Natural killer cell treated with Interleukin-12 subunit alpha and Interleukin-12 subunit beta and Interleukin-15 and Interleukin-18, amount 100 ng/mL, for 72 hours (primary cell): ENCODE data around the gene PPM1H. TPM values are rescaled to one million over a fixed set of nuclear protein-coding genes. Genes with fewer than 3 reads are reported as not detected.
A peak's percentile ranks its signal among the peaks of the same experiment; 100 is the strongest.

ENCODE experiments used
- ATAC-seq, 2 donors: fragments of 150-1000 bp; cut with Tn5 transposase in 1 of 2; sonication (Bioruptor Pico), chemical (Tn5 transposase) in 1 of 2; 2 replicates each; pipeline ENCODE4 v1.10.0; 2021
- DNase-seq: peaks from one replicate; pipeline ENCODE4 v3.0.0; 2022; ENCODE audit warnings: low spot score
- H3K27ac Mint-ChIP-seq, 2 donors: 1 replicate in 1 of 2; 2 replicates in 1 of 2; pipeline ENCODE4 v1.8.0; 2022; ENCODE audit warnings: mixed read lengths in 2 of 2, mild to moderate bottlenecking in 1 of 2, moderate library complexity in 1 of 2
- H3K27me3 Mint-ChIP-seq, 2 donors: 1 replicate in 1 of 2; 2 replicates in 1 of 2; pipeline ENCODE4 v1.8.0; 2022; ENCODE audit warnings: mixed read lengths in 2 of 2
- H3K36me3 Mint-ChIP-seq: one replicate; pipeline ENCODE4 v1.8.0; 2022; ENCODE audit warnings: mixed read lengths
- H3K4me1 Mint-ChIP-seq, 2 donors: 1 replicate in 1 of 2; 2 replicates in 1 of 2; pipeline ENCODE4 v1.8.0; 2022; ENCODE audit warnings: low read depth in 2 of 2, mixed read lengths in 2 of 2, mild to moderate bottlenecking in 1 of 2
- H3K4me3 Mint-ChIP-seq: one replicate; pipeline ENCODE4 v1.8.0; 2022; ENCODE audit warnings: mixed read lengths
- H3K9me3 Mint-ChIP-seq: 2 replicates; pipeline ENCODE4 v1.8.0; 2022; ENCODE audit warnings: mixed read lengths
- total RNA-seq, 2 donors: library from RNA; stranded (reverse); gene quantifications; one replicate each; pipeline ENCODE4 v1.2.3, GENCODE V29; 2022

The PPM1H gene
- total RNA-seq, 2 donors from 2014 or later = 0.38 TPM; not detected in 1

- ATAC-seq (peak; percentile 68 to 72), DNase-seq (peak; percentile 69)
- H3K4me1 Mint-ChIP-seq = peaks cover 0 to 4% of the 10 kb centered on the region in 2 donors
- peaks cover 2 to 10% of the 10 kb centered on the region in 2 donors for H3K27me3 Mint-ChIP-seq
- no peaks in the 10 kb centered on the region for H3K36me3 Mint-ChIP-seq
- no peak overlapping the region for H3K4me3 Mint-ChIP-seq
- no peaks in the 10 kb centered on the region for H3K9me3 Mint-ChIP-seq
- H3K27ac Mint-ChIP-seq = no peak overlapping the region
Measured at GRCh38 chr12:62793256-62794217, 141.4 kb downstream of the PPM1H start.

- ATAC-seq = no peak
- Mint-ChIP-seq H3K36me3 (no peaks in the 10 kb centered on the region), H3K27me3 (peaks cover 2 to 10% of the 10 kb centered on the region in 2 donors), H3K27ac (no peak overlapping the region), H3K9me3 (no peaks in the 10 kb centered on the region), H3K4me1 (peaks cover 0 to 4% of the 10 kb centered on the region in 2 donors), H3K4me3 (no peak overlapping the region)
- DNase-seq = no peak
Measured at GRCh38 chr12:62792236-62792870, 142.6 kb downstream of the PPM1H start.

GRCh38 chr12:62789851-62790250 lies 145.1 kb downstream of the PPM1H start:
- Mint-ChIP-seq H3K27me3 (peaks cover 4 to 16% of the 10 kb centered on the region in 2 donors), H3K27ac (no peak overlapping the region), H3K4me3 (no peak overlapping the region), H3K36me3 (no peaks in the 10 kb centered on the region), H3K9me3 (no peaks in the 10 kb centered on the region), H3K4me1 (peaks cover 11 to 13% of the 10 kb centered on the region in 2 donors)
- ATAC-seq (no peak), DNase-seq (no peak)

GRCh38 chr12:62787611-62788010 lies 147.3 kb downstream of the PPM1H start:
- no peak for DNase-seq
- Mint-ChIP-seq H3K27me3 (peaks cover 2 to 22% of the 10 kb centered on the region in 2 donors), H3K4me3 (no peak overlapping the region), H3K36me3 (no peaks in the 10 kb centered on the region), H3K27ac (no peak overlapping the region), H3K9me3 (no peaks in the 10 kb centered on the region), H3K4me1 (peaks cover 11 to 13% of the 10 kb centered on the region in 2 donors)
- no peak for ATAC-seq

DNA sequence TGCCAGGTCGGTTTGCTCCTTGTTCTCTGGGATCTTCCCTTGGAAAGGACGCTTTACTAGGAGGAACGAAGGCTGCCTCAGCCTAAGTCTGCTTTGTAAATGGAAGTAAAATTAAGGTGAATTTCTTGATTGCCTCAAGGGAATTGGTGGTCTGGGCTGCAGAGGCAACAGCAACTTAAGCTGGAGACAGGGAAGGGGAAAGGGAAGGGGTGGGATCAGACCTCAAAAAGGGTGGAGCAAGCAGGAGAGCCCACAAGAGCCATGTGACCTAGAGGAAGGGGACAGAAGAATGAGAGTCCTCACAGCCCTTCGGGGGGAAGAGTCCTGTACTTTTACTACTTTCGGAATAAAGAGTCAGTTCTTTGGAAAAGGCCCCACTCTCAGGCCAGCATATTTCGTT lies 147.9 kb downstream of the PPM1H start:
- peaks cover 11 to 13% of the 10 kb centered on the region in 2 donors for H3K4me1 Mint-ChIP-seq
- ATAC-seq = no peak
- DNase-seq = no peak
- H3K4me3 Mint-ChIP-seq = no peak overlapping the region
- peaks cover 2 to 22% of the 10 kb centered on the region in 2 donors for H3K27me3 Mint-ChIP-seq
- no peaks in the 10 kb centered on the region for H3K36me3 Mint-ChIP-seq
- no peaks in the 10 kb centered on the region for H3K9me3 Mint-ChIP-seq
- peak overlapping the region; percentile 15 to 51 for H3K27ac Mint-ChIP-seq

- peak; percentile 26 to 69 for ATAC-seq
- no peak for DNase-seq
- peaks cover 11 to 13% of the 10 kb centered on the region in 2 donors for H3K4me1 Mint-ChIP-seq
Measured at GRCh38 chr12:62785941-62786559, 148.9 kb downstream of the PPM1H start.

GRCh38 chr12:62784576-62784975 lies 150.4 kb downstream of the PPM1H start:
- Mint-ChIP-seq H3K27me3 (peaks cover 2 to 12% of the 10 kb centered on the region in 2 donors), H3K9me3 (no peaks in the 10 kb centered on the region)

More at GRCh38 chr12:62785941-62786559, 148.9 kb downstream of the PPM1H start:
- peak overlapping the region; percentile 51 to 62 for H3K27ac Mint-ChIP-seq
- H3K36me3 Mint-ChIP-seq = no peaks in the 10 kb centered on the region
- H3K4me3 Mint-ChIP-seq = no peak overlapping the region
- peaks cover 2 to 22% of the 10 kb centered on the region in 2 donors for H3K27me3 Mint-ChIP-seq
- no peaks in the 10 kb centered on the region for H3K9me3 Mint-ChIP-seq

GRCh38 chr12:62783881-62784280 lies 151.1 kb downstream of the PPM1H start:
- H3K4me3 Mint-ChIP-seq = no peak overlapping the region
- no peaks in the 10 kb centered on the region for H3K9me3 Mint-ChIP-seq
- peaks cover 2 to 12% of the 10 kb centered on the region in 2 donors for H3K27me3 Mint-ChIP-seq
- peaks cover 11 to 13% of the 10 kb centered on the region in 2 donors for H3K4me1 Mint-ChIP-seq
- H3K27ac Mint-ChIP-seq = no peak overlapping the region
- DNase-seq (no peak), ATAC-seq (no peak)
- H3K36me3 Mint-ChIP-seq = no peaks in the 10 kb centered on the region

More at GRCh38 chr12:62784576-62784975, 150.4 kb downstream of the PPM1H start:
- H3K4me1 Mint-ChIP-seq = peaks cover 11 to 13% of the 10 kb centered on the region in 2 donors
- H3K36me3 Mint-ChIP-seq = no peaks in the 10 kb centered on the region
- no peak for DNase-seq
- H3K4me3 Mint-ChIP-seq = no peak overlapping the region
- H3K27ac Mint-ChIP-seq = no peak overlapping the region
- no peak for ATAC-seq

DNA sequence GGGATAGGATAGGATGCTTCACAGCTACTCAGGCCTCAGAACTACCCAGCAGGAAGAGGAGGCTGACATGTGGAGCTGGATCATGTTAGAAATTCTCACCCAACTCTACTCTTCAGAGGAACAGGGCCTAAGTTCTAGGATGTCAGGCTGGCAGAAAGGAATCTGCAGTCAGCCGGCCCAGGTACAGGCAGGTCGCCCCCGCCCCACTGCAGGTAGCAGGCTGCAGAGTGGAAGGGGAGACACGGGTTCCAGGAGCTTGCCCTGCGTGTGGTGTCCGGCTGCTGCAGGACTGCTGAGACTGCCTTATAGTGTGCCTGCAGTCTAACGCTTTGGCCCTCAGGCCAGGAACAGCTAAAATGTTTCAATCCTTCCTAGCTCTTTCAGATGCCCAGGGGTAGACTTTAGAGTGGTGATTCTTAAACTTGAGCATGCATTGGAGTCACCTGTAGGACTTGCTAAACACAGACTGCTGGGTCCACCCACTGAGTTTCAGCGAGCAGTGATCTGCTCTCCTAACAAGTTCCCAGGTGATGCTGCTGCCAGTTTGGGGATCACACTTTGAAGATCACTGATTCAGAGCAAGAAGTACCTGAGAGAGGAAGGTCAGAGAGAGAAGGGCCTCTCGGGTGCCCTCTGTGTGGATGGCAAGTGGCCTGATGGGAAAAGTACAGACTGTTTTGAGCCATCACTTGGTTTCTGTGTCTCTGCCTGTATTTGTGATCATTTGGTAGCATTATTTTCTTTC lies 153.6 kb downstream of the PPM1H start:
- H3K4me1 Mint-ChIP-seq = peaks cover 7 to 10% of the 10 kb centered on the region in 2 donors
- no peak for ATAC-seq

GRCh38 chr12:62779488-62779887 lies 155.5 kb downstream of the PPM1H start:
- Mint-ChIP-seq H3K27me3 (peaks cover 0 to 6% of the 10 kb centered on the region in 2 donors), H3K27ac (no peak overlapping the region), H3K36me3 (no peaks in the 10 kb centered on the region), H3K4me3 (no peak overlapping the region), H3K4me1 (peaks cover 0 to 4% of the 10 kb centered on the region in 2 donors), H3K9me3 (no peaks in the 10 kb centered on the region)
- DNase-seq = no peak
- no peak for ATAC-seq

More for the DNA sequence above, 153.6 kb downstream of the PPM1H start:
- Mint-ChIP-seq H3K36me3 (no peaks in the 10 kb centered on the region), H3K4me3 (no peak overlapping the region), H3K27ac (no peak overlapping the region), H3K9me3 (no peaks in the 10 kb centered on the region), H3K27me3 (peaks cover 0 to 6% of the 10 kb centered on the region in 2 donors)
- DNase-seq = no peak

DNA sequence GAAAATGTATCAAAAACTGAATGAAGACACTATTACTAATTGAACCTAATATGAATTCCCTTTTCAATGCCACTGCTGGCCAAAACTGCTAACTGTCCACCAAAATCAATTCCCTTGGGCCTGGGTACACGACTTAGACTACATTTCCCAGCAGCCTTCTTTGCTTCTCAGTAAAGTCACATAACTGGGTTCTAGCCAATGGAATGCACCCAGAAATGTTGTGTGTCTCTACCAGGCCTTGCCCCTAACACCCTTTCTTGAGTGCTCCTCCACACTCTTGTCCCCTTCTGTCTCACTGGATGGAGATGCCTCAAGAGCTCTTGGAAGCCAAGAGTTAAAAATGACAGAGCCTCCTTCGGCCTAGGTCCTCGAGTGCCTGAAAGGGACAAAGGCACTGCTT lies 156.8 kb downstream of the PPM1H start:
- H3K4me1 Mint-ChIP-seq = no peaks in the 10 kb centered on the region
- H3K36me3 Mint-ChIP-seq = no peaks in the 10 kb centered on the region
- DNase-seq (no peak), ATAC-seq (no peak)
- H3K9me3 Mint-ChIP-seq = no peaks in the 10 kb centered on the region
- H3K27me3 Mint-ChIP-seq = no peaks in the 10 kb centered on the region
- H3K4me3 Mint-ChIP-seq = no peak overlapping the region
- H3K27ac Mint-ChIP-seq = no peak overlapping the region

- no peak for ATAC-seq
- Mint-ChIP-seq H3K27me3 (no peaks in the 10 kb centered on the region), H3K9me3 (no peaks in the 10 kb centered on the region), H3K27ac (no peak overlapping the region), H3K4me1 (peaks cover 0 to 2% of the 10 kb centered on the region in 2 donors), H3K36me3 (no peaks in the 10 kb centered on the region), H3K4me3 (no peak overlapping the region)
- DNase-seq = no peak
Measured at GRCh38 chr12:62776997-62777396, 158.0 kb downstream of the PPM1H start.

GRCh38 chr12:62776575-62776974 lies 158.4 kb downstream of the PPM1H start:
- no peaks in the 10 kb centered on the region for H3K36me3 Mint-ChIP-seq
- no peaks in the 10 kb centered on the region for H3K9me3 Mint-ChIP-seq
- DNase-seq = no peak
- H3K27ac Mint-ChIP-seq = no peak overlapping the region
- H3K4me3 Mint-ChIP-seq = no peak overlapping the region
- no peak for ATAC-seq
- H3K27me3 Mint-ChIP-seq = no peaks in the 10 kb centered on the region
- H3K4me1 Mint-ChIP-seq = peaks cover 0 to 2% of the 10 kb centered on the region in 2 donors
